ENCODE results near the gene ABCF3.
"Not testable (repeated sequence)": the region's sequence is repeated elsewhere in the genome, so short reads cannot be mapped to it uniquely, and the experiment has no call there.

ABCF3 gene

GRCh38 chr3:184186184-184186901 is at the start of gene ABCF3:
Gene ABCF3 (plus strand): TSS chr3:184186199. CDS start chr3:184186208, 9 bp downstream.
- DNase-seq, result no peak

GRCh38 chr3:184140436-184140835 is 45.6 kb upstream of the ABCF3 start:
- no peak for DNase-seq

GRCh38 chr3:184142199-184142598 is 43.8 kb upstream of the ABCF3 start:
- DNase-seq, result no peak

- no peak for DNase-seq
These were observed 42.7 kb upstream of the ABCF3 start for GRCh38 chr3:184143327-184143726.

GRCh38 chr3:184144505-184144904 is 41.5 kb upstream of the ABCF3 start:
- no peak for DNase-seq

GRCh38 chr3:184145111-184145524 is 40.9 kb upstream of the ABCF3 start:
- DNase-seq, result peak; percentile 91

GRCh38 chr3:184145751-184146270 is 40.2 kb upstream of the ABCF3 start:
- no peak for DNase-seq

GRCh38 chr3:184148076-184148475 is 37.9 kb upstream of the ABCF3 start:
- DNase-seq, result no peak

GRCh38 chr3:184149123-184149522 is 36.9 kb upstream of the ABCF3 start:
- no peak for DNase-seq

GRCh38 chr3:184149770-184150169 is 36.2 kb upstream of the ABCF3 start:
- not testable (repeated sequence) for DNase-seq

GRCh38 chr3:184154885-184155643 is 30.9 kb upstream of the ABCF3 start, which contains the start of gene DVL3:
Gene DVL3 (plus strand): TSS chr3:184155377. CDS start chr3:184155636, 259 bp downstream.
- DNase-seq, result peak; percentile 27

- no peak for DNase-seq
These were observed 30.1 kb upstream of the ABCF3 start for GRCh38 chr3:184155644-184156521.

- peak; percentile 29 for DNase-seq
These were observed 29.5 kb upstream of the ABCF3 start for GRCh38 chr3:184156522-184156955.

- no peak for DNase-seq
These were observed 28.8 kb upstream of the ABCF3 start for GRCh38 chr3:184157206-184157605.

- no peak for DNase-seq
These were observed 27.6 kb upstream of the ABCF3 start for GRCh38 chr3:184158404-184158803.

GRCh38 chr3:184160456-184160855 is 25.5 kb upstream of the ABCF3 start:
- DNase-seq, result no peak

GRCh38 chr3:184162571-184163070 is 23.4 kb upstream of the ABCF3 start:
- not testable (repeated sequence) for DNase-seq

GRCh38 chr3:184164648-184165330 is 21.2 kb upstream of the ABCF3 start:
- no peak for DNase-seq

- no peak for DNase-seq
These were observed 20.5 kb upstream of the ABCF3 start for GRCh38 chr3:184165543-184165942.

GRCh38 chr3:184166671-184167070 is 19.3 kb upstream of the ABCF3 start:
- DNase-seq, result no peak

- no peak for DNase-seq
These were observed 18.2 kb upstream of the ABCF3 start for GRCh38 chr3:184167786-184168185.

Data from NCI-H1694 treated with DMSO at 0.1 percent for 48 hours (cell line).